Hematopoietic multipotent progenitor cell treated with erythropoietin and hydrocortisone succinate and interleukin-3 and kit ligand, for 8 days (in vitro differentiated cells): ENCODE results near the gene PABPN1.

Source experiments
- DNase-seq: peaks from one replicate; pipeline ENCODE4 v3.0.0-alpha.2; 2015

Gene PABPN1

DNA sequence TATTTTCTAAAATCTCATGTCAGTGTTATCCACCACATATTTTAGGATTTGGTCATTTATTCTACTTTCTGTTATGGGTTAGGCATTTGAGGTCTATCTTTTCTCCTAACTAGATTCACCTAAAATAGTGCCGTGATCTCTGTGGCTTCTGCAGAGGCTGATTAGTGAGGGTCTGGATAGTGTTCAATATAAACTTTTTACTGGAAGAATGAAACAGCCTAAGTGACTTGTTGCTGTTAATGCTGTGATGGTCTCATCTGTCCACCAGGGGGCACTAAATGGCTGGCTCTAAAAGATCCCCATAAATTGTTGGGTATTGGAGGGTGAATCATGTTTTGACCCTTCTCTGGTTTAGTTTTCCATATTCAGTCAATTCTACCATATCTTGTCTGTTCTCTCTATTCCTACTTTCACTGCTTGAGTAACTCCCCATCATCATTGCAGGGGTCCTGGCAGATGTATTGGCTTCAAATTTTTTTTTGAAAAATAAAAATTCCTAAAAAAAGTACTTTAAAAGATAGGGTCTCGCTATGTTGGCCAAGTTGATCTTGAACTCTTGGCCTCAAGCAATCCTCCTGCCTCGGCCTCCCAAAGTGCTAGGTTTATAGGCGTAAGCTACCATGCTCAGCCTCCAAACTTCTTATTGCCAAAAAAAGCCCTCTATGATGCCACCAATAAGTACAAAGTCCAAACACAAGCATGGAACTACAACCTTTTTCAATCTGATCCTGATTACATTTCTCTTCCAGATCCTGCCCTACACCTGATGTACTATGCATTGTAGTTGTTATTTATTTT is 6.9 kb downstream of the PABPN1 start:
- DNase-seq, result peak; percentile 86

DNA sequence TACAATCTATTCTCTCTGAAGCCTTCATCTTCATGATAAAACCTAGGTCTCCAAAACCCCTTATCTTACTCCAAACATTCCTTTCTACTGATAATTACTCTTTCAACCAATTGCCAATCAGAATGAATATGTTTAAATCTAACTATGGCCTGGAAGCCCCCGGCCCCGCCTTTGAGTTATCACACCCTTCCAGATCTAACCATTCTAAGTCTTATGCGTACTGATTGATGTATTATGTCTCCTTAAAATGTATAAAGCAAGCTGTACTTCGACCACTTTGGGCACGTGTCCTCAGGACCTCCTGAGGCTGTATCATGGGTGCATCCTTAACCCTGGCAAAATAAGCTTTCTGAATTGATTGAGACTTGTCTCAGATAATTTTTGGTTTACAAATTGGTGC is 14.4 kb downstream of the PABPN1 start:
- DNase-seq, result peak; percentile 32

- DNase-seq, result no peak
Observed at GRCh38 chr14:23339506-23340268, 18.4 kb downstream of the PABPN1 start.

DNA sequence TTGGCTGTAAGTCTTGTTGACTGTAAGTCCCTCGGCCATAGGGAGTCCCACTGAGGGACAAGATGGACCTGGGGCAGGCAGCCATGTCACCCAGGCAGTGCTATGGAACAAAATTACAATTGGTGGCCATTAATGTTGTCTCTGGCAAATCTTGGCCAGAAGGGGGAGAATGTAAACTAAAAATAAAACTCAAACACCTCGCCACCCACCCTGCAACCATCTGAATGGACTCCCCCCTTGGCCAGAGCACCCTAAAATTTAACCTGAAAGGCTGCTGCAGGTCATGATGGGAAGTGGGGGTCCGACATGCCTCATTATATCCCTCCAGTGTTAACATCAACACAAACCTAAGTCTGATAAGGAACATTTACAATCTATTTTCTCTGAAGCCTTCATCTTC is 23.2 kb downstream of the PABPN1 start:
- DNase-seq, result no peak

- no peak for DNase-seq
Observed at GRCh38 chr14:23345987-23346692, 24.9 kb downstream of the PABPN1 start.

DNA sequence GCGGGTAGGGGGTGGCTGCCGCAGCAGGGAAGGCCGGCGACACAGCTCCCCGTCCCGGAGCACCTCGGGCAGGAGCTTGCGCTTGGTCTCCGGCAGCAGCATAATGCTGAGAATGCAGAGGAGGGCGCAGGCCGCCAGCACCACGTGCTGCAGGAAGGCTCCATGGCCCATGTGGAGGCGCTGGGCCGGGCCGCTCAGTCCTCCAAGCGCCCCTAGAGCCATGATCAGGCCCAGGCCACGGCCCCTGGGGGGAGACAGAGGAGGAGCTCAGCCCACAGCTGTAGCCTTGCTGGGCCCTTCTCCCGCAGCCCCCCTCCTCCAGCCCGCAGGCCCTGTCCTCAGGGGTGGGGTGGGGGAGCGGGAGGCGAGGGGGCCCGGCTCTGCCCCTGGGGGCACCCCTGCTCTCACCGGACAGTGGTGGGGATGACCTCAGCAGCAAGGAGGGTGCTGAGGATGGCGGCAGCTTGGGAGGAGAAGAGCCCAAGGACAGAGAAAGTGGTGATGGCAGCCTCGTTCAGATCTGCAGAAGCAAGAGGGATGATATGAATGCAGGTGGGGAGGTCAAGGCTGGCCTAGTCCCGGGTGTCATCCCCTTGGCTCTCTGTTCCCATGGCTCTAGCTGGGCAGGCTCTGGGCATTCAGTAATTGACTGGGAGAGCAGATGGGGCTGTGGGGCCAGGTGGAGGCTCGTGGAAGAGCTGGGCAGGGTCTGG is 25.6 kb downstream of the PABPN1 start:
- no peak for DNase-seq

DNA sequence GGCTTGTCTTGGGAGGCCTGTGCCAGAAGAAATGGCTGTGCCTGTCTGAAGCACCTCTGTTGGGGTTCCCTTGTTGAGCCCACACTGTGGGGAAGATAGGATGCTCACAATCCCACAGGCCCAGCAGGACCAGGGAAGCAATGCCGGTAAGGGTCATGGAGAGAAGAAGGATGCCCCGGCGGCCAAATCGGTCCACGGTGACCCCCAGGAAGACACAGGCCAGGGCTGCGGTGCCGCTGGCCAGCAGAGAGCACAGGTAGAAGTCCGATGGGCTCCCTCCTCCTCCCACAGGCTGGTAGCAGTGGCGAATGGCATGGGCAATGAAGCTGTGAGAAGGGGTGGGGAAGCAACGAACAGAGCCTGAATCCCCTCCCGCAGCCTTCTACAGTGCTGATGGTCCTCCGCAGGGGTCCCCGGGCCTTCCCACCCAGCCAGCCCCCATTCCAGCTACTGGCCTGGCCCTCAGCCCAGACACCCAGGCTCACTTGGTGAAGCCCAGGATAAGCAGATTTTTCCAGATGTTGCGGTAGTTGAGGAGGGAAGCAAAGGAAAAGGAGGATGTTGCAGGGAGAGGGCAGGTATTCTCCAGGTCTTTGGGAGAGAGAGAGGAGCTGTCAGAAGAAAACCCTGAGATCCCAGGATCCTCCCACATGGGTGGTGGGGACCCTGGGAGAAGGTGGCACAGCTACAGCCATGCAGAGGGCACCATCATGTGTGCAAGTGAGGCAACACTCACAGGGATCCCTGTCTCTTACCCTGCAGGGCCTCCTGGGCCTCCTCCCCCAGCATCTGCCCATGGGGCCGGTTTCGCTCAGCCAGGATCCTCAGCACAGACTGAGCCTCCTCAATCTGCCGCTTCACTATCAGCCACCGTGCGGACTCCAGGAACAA is 26.4 kb downstream of the PABPN1 start:
- DNase-seq, result no peak

GRCh38 chr14:23348297-23348655 is 27.0 kb downstream of the PABPN1 start:
- DNase-seq, result no peak

DNA sequence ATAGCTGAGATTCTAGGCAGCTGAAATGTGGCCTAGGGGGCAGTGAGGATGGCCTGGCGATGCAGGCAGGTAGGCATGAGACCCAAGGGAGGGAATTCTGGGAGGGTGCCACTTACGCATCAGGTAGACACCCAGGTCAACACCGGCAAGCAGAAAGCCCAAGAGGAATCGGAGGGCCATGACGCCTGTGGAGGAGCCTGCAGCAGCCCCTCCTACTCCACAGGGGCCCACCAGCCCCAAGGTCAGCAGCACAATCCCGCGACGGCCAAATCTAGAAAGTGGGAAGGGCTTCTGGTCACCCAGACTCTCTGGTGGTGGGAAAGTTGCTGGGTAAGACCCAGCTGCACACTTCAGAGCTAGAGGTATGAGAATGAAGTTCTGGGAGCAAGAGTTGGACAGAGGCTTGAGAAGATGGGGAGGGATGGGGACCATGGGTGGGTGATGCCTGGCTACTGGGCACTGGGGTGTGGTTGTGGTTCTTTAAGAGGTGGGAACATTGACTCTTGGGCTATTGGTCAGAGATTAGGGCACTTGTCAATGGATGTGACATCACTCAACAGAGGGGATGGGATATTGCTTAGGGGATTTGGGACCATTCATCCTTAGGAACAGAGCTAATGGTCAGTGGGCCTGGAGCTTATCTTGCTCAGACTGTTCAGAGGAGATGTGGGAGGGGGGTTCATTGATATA is 28.0 kb downstream of the PABPN1 start:
- DNase-seq, result no peak

- DNase-seq, result no peak
Observed at GRCh38 chr14:23351681-23352505, 30.6 kb downstream of the PABPN1 start.

DNA sequence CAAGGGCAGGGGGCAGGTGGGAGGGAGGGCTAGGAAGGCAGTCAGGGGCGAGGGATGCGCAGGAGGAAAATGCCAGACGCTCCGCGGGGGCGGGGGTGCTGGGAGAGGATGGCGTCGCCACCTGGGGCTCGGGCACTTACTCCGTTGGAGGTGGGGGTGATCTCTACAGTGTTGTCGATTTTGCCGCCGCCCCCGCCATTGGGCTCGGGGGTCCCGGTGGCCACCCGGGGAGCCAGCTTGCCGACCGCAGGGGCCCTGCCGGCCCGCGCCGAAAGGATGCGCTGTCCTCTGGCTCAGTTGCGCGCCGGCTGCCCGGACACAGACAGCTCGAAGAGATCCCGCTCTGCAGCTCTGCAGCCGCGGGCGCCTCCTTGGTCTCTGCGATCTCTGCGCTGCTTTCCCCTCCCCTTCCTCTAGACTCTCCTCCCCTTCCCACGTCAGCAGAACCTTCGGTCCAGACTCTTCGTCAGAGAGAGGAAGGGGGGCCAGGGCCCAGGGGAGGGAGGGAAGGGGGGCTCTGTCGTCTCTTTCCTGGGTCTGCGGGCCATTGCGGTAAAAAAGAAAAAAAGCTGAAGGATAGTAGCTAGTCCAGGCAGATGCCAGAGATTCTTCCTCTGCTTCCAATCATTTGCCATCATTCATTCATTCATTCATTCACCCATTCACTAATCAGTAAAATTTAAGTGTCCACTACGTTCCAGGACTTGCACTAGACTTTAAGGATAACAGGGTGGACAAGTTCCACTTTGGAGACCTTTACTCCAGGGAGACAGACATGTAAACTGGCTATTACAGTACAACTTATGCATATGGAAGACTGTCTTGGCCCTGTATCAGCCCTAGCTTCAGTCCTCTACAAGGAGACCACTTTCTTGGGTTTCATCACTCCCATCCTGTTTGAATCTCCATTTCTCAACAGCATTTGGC is 31.5 kb downstream of the PABPN1 start, which contains the start of gene SLC22A17:
SLC22A17 (minus strand) TSS at position 382 of the 927 bp plus-strand sequence.
- DNase-seq, result peak; percentile 13

DNA sequence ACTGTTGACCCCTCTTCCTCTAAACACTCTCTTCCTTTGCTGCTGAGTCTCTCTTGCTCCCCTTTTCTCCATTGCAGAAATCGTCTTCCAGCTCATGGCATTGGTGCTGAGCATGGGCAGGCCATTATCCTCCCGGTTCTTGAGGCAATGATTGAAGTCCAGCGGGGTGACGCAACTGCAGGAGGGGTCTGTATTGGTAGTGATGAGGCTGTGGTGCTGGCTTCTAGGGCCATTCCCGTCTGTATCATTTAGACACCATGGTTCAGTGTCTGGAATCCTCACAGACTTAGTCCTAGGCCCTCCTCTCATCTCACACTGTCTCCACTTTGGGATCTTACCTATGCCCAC is 32.1 kb downstream of the PABPN1 start:
- no peak for DNase-seq

- DNase-seq, result no peak
Observed at GRCh38 chr14:23354990-23355389, 33.7 kb downstream of the PABPN1 start.

DNA sequence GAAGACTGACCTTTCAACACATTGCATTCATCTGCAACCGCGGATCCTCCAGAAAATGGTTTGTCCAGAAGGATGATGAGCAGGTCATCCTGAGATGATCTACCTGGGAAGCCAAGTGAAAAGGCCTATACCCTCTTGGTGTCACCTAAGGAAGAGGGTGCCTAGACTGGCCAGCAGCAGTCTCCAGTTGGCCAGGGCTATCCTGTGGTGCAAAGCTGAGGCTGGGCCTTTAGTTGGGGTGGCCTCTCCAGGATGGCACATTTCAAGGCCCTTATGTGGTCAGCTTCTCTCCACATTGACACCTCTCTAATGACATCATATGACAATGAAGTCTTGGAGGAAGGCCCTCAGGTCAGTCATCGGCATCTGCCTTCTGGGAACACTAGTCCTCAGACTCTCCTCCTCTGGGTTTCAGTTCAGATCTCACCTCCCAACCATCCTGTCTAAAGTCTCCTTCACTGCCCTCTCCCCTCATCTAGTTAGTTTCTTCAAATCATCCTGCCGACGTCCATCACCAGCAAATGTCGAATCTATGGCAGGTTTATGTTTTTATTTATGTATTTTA is 34.7 kb downstream of the PABPN1 start:
- DNase-seq, result no peak

DNA sequence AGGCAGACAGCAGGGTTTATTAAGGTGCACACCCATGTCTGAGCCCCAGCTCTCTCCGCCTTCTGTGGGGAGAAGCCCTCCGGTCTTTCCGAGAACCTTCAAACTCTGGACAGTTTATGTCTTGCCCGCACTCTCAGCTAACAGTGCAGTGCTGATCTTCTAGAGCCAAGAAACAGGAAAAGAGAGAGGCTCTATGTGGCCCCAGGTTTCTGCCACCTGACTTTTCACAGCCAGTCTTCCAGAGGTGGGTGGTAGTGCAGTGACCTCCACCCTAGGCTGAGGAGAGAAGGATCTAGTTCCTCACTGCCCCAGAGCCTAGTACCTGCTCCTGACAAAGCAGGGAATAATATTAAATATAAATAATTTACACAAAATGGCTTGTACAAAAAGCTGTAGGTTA is 35.4 kb downstream of the PABPN1 start:
- no peak for DNase-seq

- no peak for DNase-seq
Observed at GRCh38 chr14:23357261-23357660, 36.0 kb downstream of the PABPN1 start.

DNA sequence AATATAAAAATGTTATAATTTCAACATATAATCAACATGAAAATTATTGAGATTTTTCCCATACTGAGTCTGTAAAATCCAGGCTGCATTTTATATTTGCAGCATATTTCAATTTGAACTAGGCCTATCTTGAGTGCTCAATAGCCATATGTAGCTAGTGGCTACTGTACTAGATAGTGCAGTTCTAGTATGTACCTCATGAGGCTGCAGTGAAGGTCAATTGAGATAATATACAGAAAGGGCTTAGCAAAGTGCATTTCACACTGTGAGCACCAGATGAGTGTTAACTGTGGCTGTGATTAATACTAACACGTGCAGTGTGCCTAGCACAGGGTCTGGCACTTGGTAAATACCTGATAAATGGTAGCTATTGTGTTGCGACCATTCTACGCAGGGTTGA is 36.8 kb downstream of the PABPN1 start:
- no peak for DNase-seq

- DNase-seq, result no peak
Observed at GRCh38 chr14:23358553-23359166, 37.4 kb downstream of the PABPN1 start.
